HG03135 (cell line): ENCODE results near the gene HNF1A.
"Not testable (repeated sequence)": the region's sequence is repeated elsewhere in the genome, so short reads cannot be mapped to it uniquely, and the experiment has no call there.

Experiments
- ATAC-seq: cut with Tn5 transposase; IDR thresholded peaks from one replicate; pipeline ENCODE4 v1.9.1; 2021; ENCODE audit warnings: mild to moderate bottlenecking, moderate library complexity; ENCODE audit not compliant: unreplicated experiment

HNF1A gene

GRCh38 chr12:120978296-120979219 lies at the start of gene HNF1A:
HNF1A (plus strand) TSS chr12:120978543; CDS start chr12:120978769, 226 bp downstream.
- no peak for ATAC-seq

- no peak for ATAC-seq
These were observed 49.3 kb upstream of the HNF1A start for GRCh38 chr12:120928864-120929652.

- ATAC-seq, result no peak
These were observed 48.3 kb upstream of the HNF1A start for GRCh38 chr12:120930032-120930431.

- no peak for ATAC-seq
These were observed 46.3 kb upstream of the HNF1A start for GRCh38 chr12:120932058-120932457.

- no peak for ATAC-seq
These were observed 45.3 kb upstream of the HNF1A start for GRCh38 chr12:120932956-120933526.

GRCh38 chr12:120933786-120934185 lies 44.6 kb upstream of the HNF1A start:
- ATAC-seq, result no peak

GRCh38 chr12:120936197-120936596 lies 42.1 kb upstream of the HNF1A start:
- ATAC-seq, result no peak

- no peak for ATAC-seq
These were observed 39.8 kb upstream of the HNF1A start for GRCh38 chr12:120938496-120938895.

- ATAC-seq, result no peak
These were observed 38.8 kb upstream of the HNF1A start for GRCh38 chr12:120939523-120939922.

- ATAC-seq, result no peak
These were observed 38.3 kb upstream of the HNF1A start for GRCh38 chr12:120940006-120940405.

GRCh38 chr12:120940799-120941198 lies 37.5 kb upstream of the HNF1A start:
- no peak for ATAC-seq

- no peak for ATAC-seq
These were observed 36.9 kb upstream of the HNF1A start for GRCh38 chr12:120941412-120941811.

- no peak for ATAC-seq
These were observed 36.4 kb upstream of the HNF1A start for GRCh38 chr12:120941846-120942405.

- ATAC-seq, result no peak
These were observed 34.9 kb upstream of the HNF1A start for GRCh38 chr12:120943482-120943881.

GRCh38 chr12:120944645-120945217 lies 33.6 kb upstream of the HNF1A start:
- no peak for ATAC-seq

- not testable (repeated sequence) for ATAC-seq
These were observed 32.8 kb upstream of the HNF1A start for GRCh38 chr12:120945516-120945915.

GRCh38 chr12:120950260-120950799 lies 28.0 kb upstream of the HNF1A start:
- ATAC-seq, result not testable (repeated sequence)

GRCh38 chr12:120950807-120951206 lies 27.5 kb upstream of the HNF1A start:
- ATAC-seq, result no peak

- ATAC-seq, result no peak
These were observed 23.1 kb upstream of the HNF1A start for GRCh38 chr12:120955232-120955631.

- no peak for ATAC-seq
These were observed 21.6 kb upstream of the HNF1A start for GRCh38 chr12:120956579-120957300.
